Measurements from ENCODE around the gene EPHB4. TPM values are rescaled to one million over a fixed set of nuclear protein-coding genes. Genes with fewer than 3 reads are reported as not detected.

Gene EPHB4
- total RNA-seq (2014; rRNA removed; shearing (Covaris generic)) (145 and 164 TPM in 2 replicates), polyA plus RNA-seq (2016; fragmentation: Nextera tagmentation; extraction: Ambion mirVana) (22.6 and 23.3 TPM in 2 replicates)
- long read RNA-seq, full-length matches to known transcripts, result 1 of 10 reads
- long read RNA-seq, partial matches to known transcripts, result 4 of 10 reads
- long read RNA-seq, other reads (novel, unspliced or antisense), result 5 of 10 reads

DNA sequence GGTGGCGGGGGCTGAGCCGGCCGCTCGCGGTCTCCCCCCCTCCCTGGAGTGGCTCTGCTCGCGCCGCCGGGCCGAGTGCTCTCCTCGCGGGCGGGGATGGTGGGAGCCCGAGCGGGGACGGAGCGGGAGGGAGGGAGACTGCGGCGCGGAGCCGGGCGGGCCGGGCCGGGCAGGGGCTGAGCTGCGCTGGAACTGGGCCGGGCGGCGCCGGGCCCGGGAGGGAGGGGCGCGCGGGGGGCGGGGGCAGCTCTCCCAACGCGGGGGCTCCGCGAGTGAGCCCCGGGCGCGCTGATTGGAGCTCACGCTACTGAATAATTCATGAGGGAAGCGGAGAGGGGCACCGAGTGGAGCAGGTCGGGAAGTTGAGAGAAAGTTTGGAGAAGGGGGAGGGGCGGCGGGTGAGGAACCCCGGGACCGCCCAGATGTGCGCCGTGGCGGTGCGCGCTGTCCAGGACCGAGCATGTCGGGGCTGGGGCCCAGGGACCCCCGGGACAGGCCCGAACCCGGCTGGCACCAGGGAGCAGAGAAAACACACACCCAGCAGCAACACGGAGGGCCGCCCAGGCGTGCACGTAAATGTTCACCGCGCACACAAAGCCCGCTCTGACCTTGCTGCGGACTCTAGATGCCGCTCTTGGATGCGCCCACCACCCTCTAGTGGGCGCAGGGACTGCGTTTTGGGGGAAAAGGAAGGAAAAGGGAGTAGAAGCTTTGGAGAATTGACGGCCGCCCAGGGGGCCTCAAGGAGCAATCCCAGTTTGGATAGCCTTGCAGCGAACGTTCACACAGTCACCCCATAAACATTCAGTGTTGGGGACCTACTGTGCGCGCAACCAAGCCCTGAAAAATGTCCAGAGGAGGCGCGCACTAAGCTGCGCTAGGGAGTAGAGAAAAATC, at the start of gene EPHB4:
Gene EPHB4 (minus strand): TSS at position 194 of the 897 bp plus-strand sequence. CDS start 493 bp downstream, outside the sequence.
- Histone ChIP-seq H3K36me3 (ENCODE audit: insufficient read depth) (peaks cover 3% of the 10 kb centered on the region), H3K9me2 (ENCODE audit: insufficient read depth) (no peaks in the 10 kb centered on the region), H3K27ac (ENCODE audit: low read depth) (peak within 1 kb of the TSS; percentile 96), H3K4me2 (peak within 1 kb of the TSS; percentile 100), H4K20me1 (replicated peaks; ENCODE audit: insufficient read depth) (peaks cover 24% of the 10 kb centered on the region), H3F3A (replicated peaks; ENCODE audit: low read depth) (peaks cover 7% of the 10 kb centered on the region; the same call in 1 of the 2 replicates), H2AFZ (peak within 1 kb of the TSS; percentile 56; the same call in 1 of the 2 replicates), H3K79me2 (replicated peaks; ENCODE audit: insufficient read depth) (peaks cover 52% of the 10 kb centered on the region), H3K4me1 (ENCODE audit: insufficient read depth) (peaks cover 15% of the 10 kb centered on the region; the same call in 1 of the 2 replicates), H3K27me3 (ENCODE audit: insufficient read depth) (no peaks in the 10 kb centered on the region), H3K4me3 (peak within 1 kb of the TSS; percentile 98)
- Mint-ChIP-seq H3K27me3 (ENCODE audit: insufficient read depth, low read depth, poor library complexity) (peaks cover 21% of the 10 kb centered on the region), H3K4me3 (peak within 1 kb of the TSS; percentile 99), H3K27ac (peak within 1 kb of the TSS; percentile 99), H3K4me1 (peaks cover 23% of the 10 kb centered on the region), H3K36me3 (ENCODE audit: low read depth) (peaks cover 36% of the 10 kb centered on the region), H3K9me3 (no peaks in the 10 kb centered on the region; the same call in 2 of the 3 replicates)
- TF ChIP-seq ZNF114 (CRISPR knock-in tag; IDR thresholded peaks at IDR 0.05) (no peak), POLR2AphosphoS5 (IDR thresholded peaks at IDR 0.05; ENCODE audit: low read depth) (peak; percentile 40; the same call in 1 of the 2 replicates), EZH2 (IDR thresholded peaks at IDR 0.05; ENCODE audit: low read depth, unreplicated experiment) (no peak), STAT1 (IDR thresholded peaks at IDR 0.05; ENCODE audit: unreplicated experiment) (no peak)
- TF ChIP-seq, protein P1, sequence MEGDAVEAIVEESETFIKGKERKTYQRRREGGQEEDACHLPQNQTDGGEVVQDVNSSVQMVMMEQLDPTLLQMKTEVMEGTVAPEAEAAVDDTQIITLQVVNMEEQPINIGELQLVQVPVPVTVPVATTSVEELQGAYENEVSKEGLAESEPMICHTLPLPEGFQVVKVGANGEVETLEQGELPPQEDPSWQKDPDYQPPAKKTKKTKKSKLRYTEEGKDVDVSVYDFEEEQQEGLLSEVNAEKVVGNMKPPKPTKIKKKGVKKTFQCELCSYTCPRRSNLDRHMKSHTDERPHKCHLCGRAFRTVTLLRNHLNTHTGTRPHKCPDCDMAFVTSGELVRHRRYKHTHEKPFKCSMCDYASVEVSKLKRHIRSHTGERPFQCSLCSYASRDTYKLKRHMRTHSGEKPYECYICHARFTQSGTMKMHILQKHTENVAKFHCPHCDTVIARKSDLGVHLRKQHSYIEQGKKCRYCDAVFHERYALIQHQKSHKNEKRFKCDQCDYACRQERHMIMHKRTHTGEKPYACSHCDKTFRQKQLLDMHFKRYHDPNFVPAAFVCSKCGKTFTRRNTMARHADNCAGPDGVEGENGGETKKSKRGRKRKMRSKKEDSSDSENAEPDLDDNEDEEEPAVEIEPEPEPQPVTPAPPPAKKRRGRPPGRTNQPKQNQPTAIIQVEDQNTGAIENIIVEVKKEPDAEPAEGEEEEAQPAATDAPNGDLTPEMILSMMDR (conservative IDR thresholded peaks at IDR 0.05; ENCODE audit: low read depth in 2 of 2), result peak; percentile 52 to 59
- TF ChIP-seq, protein P2, sequence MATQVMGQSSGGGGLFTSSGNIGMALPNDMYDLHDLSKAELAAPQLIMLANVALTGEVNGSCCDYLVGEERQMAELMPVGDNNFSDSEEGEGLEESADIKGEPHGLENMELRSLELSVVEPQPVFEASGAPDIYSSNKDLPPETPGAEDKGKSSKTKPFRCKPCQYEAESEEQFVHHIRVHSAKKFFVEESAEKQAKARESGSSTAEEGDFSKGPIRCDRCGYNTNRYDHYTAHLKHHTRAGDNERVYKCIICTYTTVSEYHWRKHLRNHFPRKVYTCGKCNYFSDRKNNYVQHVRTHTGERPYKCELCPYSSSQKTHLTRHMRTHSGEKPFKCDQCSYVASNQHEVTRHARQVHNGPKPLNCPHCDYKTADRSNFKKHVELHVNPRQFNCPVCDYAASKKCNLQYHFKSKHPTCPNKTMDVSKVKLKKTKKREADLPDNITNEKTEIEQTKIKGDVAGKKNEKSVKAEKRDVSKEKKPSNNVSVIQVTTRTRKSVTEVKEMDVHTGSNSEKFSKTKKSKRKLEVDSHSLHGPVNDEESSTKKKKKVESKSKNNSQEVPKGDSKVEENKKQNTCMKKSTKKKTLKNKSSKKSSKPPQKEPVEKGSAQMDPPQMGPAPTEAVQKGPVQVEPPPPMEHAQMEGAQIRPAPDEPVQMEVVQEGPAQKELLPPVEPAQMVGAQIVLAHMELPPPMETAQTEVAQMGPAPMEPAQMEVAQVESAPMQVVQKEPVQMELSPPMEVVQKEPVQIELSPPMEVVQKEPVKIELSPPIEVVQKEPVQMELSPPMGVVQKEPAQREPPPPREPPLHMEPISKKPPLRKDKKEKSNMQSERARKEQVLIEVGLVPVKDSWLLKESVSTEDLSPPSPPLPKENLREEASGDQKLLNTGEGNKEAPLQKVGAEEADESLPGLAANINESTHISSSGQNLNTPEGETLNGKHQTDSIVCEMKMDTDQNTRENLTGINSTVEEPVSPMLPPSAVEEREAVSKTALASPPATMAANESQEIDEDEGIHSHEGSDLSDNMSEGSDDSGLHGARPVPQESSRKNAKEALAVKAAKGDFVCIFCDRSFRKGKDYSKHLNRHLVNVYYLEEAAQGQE (IDR thresholded peaks at IDR 0.05; ENCODE audit: unreplicated experiment), result peak; percentile 17
- DNase-seq (ENCODE audit: low spot score) (peak; percentile 98), ATAC-seq (peak; percentile 76)

DNA sequence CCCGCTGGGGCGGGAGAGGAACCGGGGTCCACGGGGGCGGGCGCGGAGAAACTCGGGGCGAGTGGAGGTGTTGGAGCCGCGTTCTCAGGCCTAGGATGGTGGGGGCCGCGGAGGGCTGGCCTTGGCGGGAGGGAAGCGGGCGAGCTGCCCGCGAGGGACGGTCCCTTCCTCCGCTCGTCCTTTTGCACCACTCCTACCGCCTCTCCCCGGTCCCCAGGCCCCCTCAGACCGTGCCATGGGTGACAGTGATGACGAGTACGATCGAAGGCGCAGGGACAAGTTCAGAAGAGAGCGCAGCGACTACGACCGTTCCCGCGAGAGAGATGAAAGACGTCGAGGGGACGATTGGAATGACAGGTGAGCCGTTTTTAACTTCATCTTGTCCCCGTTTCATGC, 48.0 kb upstream of the EPHB4 start:
- H3K36me3 ChIP-seq (ENCODE audit: insufficient read depth), result peaks cover 42% of the 10 kb centered on the region
- no peaks in the 10 kb centered on the region for H3K27me3 ChIP-seq (ENCODE audit: insufficient read depth)
- DNase-seq (ENCODE audit: low spot score) (peak; percentile 59), ATAC-seq (peak; percentile 22)
- Mint-ChIP-seq H3K36me3 (ENCODE audit: low read depth) (peaks cover 92% of the 10 kb centered on the region), H3K4me1 (peaks cover 28% of the 10 kb centered on the region), H3K27ac (peak overlapping the region; percentile 99), H3K27me3 (ENCODE audit: insufficient read depth, low read depth, poor library complexity) (peaks cover 31% of the 10 kb centered on the region), H3K4me3 (peak overlapping the region; percentile 100), H3K9me3 (peaks cover 3% of the 10 kb centered on the region)
- H2AFZ ChIP-seq, result 0 out of 2 replicates have a peak overlapping the region, but pooled peaks have one; percentile 84
- peaks cover 53% of the 10 kb centered on the region for H3K79me2 ChIP-seq (replicated peaks; ENCODE audit: insufficient read depth)
- H3K4me1 ChIP-seq (ENCODE audit: insufficient read depth), result peaks cover 8% of the 10 kb centered on the region
- peak overlapping the region; percentile 98 for H3K27ac ChIP-seq (ENCODE audit: low read depth)
- H3K9me2 ChIP-seq (ENCODE audit: insufficient read depth), result no peaks in the 10 kb centered on the region
- peak overlapping the region; percentile 98 for H3K4me3 ChIP-seq
- peak overlapping the region; percentile 100 for H3K4me2 ChIP-seq
- peaks cover 26% of the 10 kb centered on the region for H3F3A ChIP-seq (replicated peaks; ENCODE audit: low read depth)
- TF ChIP-seq, protein P1 (conservative IDR thresholded peaks at IDR 0.05; ENCODE audit: low read depth in 2 of 2), result no peak
- peaks cover 48% of the 10 kb centered on the region for H4K20me1 ChIP-seq (replicated peaks; ENCODE audit: insufficient read depth)

All from GM23338 (cell line).